Measurements from ENCODE around the gene MYBPH. TPM values are rescaled to one million over a fixed set of nuclear protein-coding genes. Genes with fewer than 3 reads are reported as not detected.

MYBPH gene
- total RNA-seq, 4 donors from 2014 or later: not detected

GRCh38 chr1:203167913-203168200 is 7.8 kb downstream of the MYBPH start:
- no peaks in the 10 kb centered on the region for H3K36me3 ChIP-seq
- H3K4me3 ChIP-seq: no peak overlapping the region
- no peaks in the 10 kb centered on the region for H3K9me3 ChIP-seq
- DNase-seq (ENCODE audit: extremely low spot score): no peak
- WGBS: 67% methylated on average over 1 of the region's 5 CpGs
- no peak overlapping the region for H3K27ac ChIP-seq (replicated peaks in 1 of 4)
- peaks cover 0 to 7% (median 0%) of the 10 kb centered on the region in 4 donors for H3K27me3 ChIP-seq
- intact Hi-C loops (cut with DNase I): no loop called here
- H3K4me1 ChIP-seq: no peaks in the 10 kb centered on the region
- TF ChIP-seq CTCF (IDR thresholded peaks at IDR 0.05) (no peak), POLR2A (IDR thresholded peaks at IDR 0.05; ENCODE audit: low read depth) (no peak), POLR2AphosphoS5 (IDR thresholded peaks at IDR 0.05) (no peak), EP300 (IDR thresholded peaks at IDR 0.05) (no peak)

GRCh38 chr1:203167026-203167912 is 8.4 kb downstream of the MYBPH start:
- 85% methylated on average over 17 of the region's 23 CpGs for WGBS
- Histone ChIP-seq H3K9me3 (no peaks in the 10 kb centered on the region), H3K4me3 (no peak overlapping the region), H3K36me3 (no peaks in the 10 kb centered on the region), H3K27ac (replicated peaks in 1 of 4) (no peak overlapping the region), H3K4me1 (no peaks in the 10 kb centered on the region), H3K27me3 (peaks cover 0 to 12% (median 0%) of the 10 kb centered on the region in 4 donors)
- no peak for DNase-seq (ENCODE audit: extremely low spot score)
- intact Hi-C loops (cut with DNase I): no loop called here
- no peak for TF ChIP-seq EP300 (IDR thresholded peaks at IDR 0.05)
- TF ChIP-seq POLR2A (IDR thresholded peaks at IDR 0.05; ENCODE audit: low read depth): no peak
- no peak for TF ChIP-seq POLR2AphosphoS5 (IDR thresholded peaks at IDR 0.05)
- TF ChIP-seq CTCF (IDR thresholded peaks at IDR 0.05): no peak

- Histone ChIP-seq H3K27me3 (peaks cover 0 to 19% (median 0%) of the 10 kb centered on the region in 4 donors), H3K36me3 (no peaks in the 10 kb centered on the region), H3K9me3 (no peaks in the 10 kb centered on the region), H3K4me1 (no peaks in the 10 kb centered on the region), H3K27ac (replicated peaks in 1 of 4) (no peak overlapping the region), H3K4me3 (no peak overlapping the region)
- TF ChIP-seq CTCF (IDR thresholded peaks at IDR 0.05): no peak
- TF ChIP-seq POLR2AphosphoS5 (IDR thresholded peaks at IDR 0.05): no peak
- no peak for TF ChIP-seq EP300 (IDR thresholded peaks at IDR 0.05)
- no peak for TF ChIP-seq POLR2A (IDR thresholded peaks at IDR 0.05; ENCODE audit: low read depth)
- WGBS: 77% methylated on average over 6 of the region's 14 CpGs
- no peak for DNase-seq (ENCODE audit: extremely low spot score)
- intact Hi-C loops (cut with DNase I): no loop called here
Measured at GRCh38 chr1:203166192-203166940, 9.3 kb downstream of the MYBPH start.

GRCh38 chr1:203165800-203166161 is 9.8 kb downstream of the MYBPH start:
- no peaks in the 10 kb centered on the region for H3K4me1 ChIP-seq
- H3K9me3 ChIP-seq: no peaks in the 10 kb centered on the region
- WGBS: 97% methylated on average over 7 of the region's 8 CpGs
- TF ChIP-seq POLR2A (IDR thresholded peaks at IDR 0.05; ENCODE audit: low read depth): no peak
- no peak for DNase-seq (ENCODE audit: extremely low spot score)
- no peaks in the 10 kb centered on the region for H3K36me3 ChIP-seq
- H3K27ac ChIP-seq (replicated peaks in 1 of 4): no peak overlapping the region
- H3K4me3 ChIP-seq: no peak overlapping the region
- peaks cover 0 to 19% (median 0%) of the 10 kb centered on the region in 4 donors for H3K27me3 ChIP-seq
- intact Hi-C loops (cut with DNase I): no loop called here

GRCh38 chr1:203165101-203165799 is 10.4 kb downstream of the MYBPH start:
- TF ChIP-seq CTCF (IDR thresholded peaks at IDR 0.05) (no peak), POLR2AphosphoS5 (IDR thresholded peaks at IDR 0.05) (no peak), POLR2A (IDR thresholded peaks at IDR 0.05; ENCODE audit: low read depth) (no peak), EP300 (IDR thresholded peaks at IDR 0.05) (no peak)
- intact Hi-C loops (cut with DNase I): no loop called here
- no peaks in the 10 kb centered on the region for H3K4me1 ChIP-seq
- 93% methylated on average over 21 of the region's 28 CpGs for WGBS
- no peak for DNase-seq (ENCODE audit: extremely low spot score)
- H3K4me3 ChIP-seq: no peak overlapping the region
- H3K9me3 ChIP-seq: no peaks in the 10 kb centered on the region
- H3K27ac ChIP-seq (replicated peaks in 1 of 4): no peak overlapping the region
- H3K36me3 ChIP-seq: no peaks in the 10 kb centered on the region
- peaks cover 0 to 19% (median 0%) of the 10 kb centered on the region in 4 donors for H3K27me3 ChIP-seq
